G401.6 (cell line): Measurements from ENCODE around the gene SPSB3.

Source experiments
- FAIRE-seq: peaks from 2 replicates; lab custom pipeline; 2012; peaks lifted over from hg19 to GRCh38; lab: Jason Lieb, UNC

SPSB3 gene

DNA sequence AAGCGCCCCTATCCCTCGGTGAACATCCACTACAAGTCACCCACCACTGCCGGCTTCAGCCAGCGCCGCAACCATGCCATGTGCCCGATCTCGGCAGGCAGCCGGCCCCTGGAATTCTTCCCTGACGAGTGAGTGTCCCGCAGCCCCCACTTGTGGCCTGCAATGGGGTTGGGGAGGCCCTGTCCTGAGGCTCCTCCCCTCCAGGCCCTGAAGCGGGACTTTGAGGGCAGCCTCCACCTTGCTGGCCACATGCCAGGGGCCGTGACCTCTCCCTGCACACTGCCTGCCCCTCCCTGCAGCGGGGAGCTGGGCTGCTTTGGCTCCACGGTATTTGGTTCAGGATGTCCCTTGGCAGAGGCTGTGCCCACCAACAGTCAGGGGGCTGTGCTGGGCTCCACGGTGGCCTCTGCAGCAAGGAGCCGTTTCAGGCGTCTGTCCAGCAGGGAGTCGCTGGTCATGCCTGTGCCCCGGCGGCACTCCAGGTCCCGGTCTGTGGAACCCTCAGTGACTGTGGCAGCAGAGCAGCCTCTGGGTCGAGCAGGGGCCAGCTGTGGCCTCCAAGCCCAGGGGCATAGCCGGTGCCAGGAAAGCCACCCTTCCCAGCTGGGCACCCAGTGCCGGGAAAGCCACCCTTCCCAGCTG is 19.4 kb downstream of the SPSB3 start:
- no peak for FAIRE-seq

DNA sequence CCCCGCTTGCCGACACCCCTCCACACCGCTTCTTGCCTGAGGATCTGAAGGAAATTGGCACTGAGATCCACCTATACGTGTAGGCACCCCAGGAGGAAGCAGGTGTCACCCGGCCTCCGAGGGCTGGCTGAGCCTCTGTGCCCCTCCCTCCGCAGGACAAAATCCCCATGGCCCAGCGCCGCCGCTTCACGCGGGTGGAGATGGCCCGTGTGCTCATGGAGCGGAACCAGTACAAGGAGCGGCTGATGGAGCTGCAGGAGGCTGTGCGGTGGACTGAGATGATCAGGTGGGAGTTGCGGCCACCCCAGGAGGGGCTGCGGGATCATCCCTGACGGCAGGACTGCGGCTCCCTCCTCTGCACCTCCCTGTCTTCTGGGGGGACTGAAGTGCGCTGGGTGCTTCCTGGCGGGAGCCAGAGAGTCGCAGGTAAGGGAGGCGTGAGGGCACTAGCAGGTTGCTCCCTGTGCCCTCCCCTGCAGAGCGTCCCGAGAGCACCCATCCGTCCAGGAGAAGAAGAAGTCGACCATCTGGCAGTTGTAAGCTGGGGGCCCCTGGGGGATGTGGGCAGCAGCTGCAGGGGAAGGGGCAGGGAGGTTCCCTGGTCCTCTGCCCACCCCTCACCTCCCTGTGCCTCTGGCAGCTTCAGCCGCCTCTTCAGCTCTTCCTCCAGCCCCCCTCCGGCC is 20.0 kb downstream of the SPSB3 start:
- FAIRE-seq: no peak

DNA sequence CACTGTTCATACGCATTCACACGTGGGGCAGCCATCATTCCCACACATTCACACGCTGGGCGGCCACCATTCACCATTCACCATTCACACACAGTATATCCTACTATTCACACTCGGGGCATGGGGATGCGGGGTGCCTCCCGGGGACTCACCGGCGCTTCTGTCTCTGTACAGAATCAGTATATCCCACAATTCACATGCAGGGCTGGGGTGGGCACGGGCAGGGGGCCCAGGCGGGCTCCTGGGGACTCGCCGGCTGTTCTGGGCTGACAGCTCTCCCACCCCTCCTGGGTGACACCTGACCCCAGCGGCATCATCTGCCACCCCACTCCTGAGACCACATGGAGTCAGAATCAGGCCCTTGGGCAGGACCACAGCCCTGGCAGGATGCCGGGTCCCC is 20.6 kb downstream of the SPSB3 start:
- FAIRE-seq: no peak

DNA sequence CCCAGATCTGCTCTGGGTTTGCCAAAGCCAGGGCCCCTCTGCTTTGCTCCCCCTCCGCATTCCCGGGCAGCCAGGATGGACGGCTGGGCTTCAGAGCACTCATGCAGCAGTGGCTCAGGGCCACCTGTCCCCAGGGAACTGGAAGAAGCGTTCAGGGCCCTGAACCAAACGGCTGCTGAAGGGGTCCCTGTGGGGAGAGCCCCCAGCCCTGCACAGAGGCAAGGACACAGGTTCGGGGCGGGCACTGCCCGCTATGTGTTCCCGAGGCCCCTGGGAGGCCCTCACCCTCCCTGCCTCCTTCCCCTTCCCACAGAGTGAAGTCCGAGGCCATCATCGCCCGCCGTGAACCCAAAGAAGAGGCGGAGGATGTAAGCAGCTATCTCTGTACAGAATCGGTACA is 21.5 kb downstream of the SPSB3 start:
- no peak for FAIRE-seq

DNA sequence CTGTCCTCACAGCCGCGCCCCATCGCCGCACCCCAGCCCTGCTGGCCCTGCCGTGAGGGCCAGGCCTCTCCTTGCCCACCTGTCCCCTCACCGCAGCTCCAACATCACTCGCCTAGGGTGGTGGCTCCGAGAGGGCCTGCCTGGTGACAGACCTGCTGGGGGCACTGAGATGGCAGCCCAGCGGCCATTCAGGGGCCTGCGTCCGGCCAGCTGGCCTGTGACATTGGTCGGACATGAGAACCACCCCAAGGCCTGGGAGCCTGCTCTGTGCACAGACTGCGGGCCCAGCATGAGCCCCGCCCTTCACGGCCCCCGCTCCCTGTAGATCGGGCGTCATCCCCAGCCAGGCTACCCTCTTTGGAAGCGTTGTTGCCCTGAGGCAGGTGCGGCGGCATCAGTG is 22.9 kb downstream of the SPSB3 start:
- no peak for FAIRE-seq

DNA sequence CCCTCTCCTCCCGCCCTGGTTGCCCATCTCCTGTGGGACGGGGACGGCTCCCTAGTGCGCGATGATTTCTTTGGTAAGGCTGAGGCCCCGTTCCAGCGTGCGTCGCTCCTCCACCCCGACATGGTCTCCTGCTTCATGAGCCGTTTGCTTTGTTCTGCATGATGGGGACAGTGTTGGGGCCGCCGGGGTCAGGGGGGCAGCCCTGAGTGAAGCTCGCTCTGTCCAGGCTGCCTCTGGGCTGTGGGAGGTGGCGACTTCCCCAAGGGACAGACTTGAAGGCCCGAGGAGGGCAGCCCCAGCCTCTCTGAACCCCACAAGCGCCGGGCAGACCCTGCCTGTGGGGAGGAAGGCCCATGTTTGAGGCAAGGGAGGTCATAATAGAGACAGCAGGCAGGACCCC is 23.4 kb downstream of the SPSB3 start:
- FAIRE-seq: no peak

DNA sequence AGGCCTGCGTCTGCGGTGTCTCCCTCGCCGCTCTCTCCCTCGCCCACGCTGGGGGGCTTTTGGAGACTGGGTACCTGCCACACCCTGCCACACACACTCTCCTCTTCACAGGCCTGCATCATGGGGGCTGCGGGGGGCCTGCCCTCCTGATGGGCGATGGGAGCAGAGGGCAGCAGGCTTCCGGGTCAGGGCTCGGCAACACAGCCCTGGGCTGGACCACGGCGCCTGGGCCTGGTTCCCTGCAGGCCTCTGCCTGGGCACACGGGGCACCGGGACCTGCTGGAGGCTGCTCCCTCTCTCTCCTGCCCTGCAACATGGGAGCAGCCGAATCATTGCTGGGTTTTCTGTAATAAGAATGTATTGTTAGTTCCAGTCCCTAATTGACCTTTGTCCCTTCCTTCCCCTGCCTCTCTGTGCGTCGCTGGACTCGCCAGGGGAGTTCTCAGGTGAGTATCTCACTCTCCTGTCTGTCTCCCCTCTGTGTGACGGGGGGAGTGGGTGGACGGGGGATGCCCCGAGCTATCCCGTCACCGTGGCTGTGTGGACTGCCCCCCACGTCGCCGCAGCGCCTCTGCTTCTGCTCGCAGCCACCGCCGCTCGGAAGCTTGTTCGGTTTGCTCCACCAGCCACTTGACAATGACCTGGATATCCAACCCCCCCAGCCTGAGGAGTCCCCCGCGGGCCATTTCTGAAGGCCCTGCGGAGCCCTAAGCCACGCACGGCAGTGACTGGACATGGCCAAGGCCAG is 24.5 kb downstream of the SPSB3 start:
- no peak for FAIRE-seq

DNA sequence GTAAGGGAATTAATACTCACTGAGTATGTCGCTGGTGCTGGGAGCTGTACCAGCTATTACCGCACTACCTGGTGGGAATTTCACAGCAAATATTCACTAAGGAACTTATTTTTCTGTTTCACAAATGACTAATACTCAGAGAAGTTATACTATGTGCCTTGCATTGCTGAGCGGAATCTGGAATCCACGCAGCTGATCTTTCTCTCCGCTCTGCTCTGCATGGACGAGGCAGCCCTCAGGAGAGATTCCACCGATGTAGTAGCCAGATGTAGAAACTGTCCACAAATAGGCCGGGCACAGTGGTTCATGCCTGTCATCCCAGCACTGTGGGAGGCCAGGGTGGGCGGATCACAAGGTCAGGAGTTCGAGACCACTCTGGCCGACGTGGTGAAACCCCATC is 28.2 kb downstream of the SPSB3 start:
- FAIRE-seq: no peak

DNA sequence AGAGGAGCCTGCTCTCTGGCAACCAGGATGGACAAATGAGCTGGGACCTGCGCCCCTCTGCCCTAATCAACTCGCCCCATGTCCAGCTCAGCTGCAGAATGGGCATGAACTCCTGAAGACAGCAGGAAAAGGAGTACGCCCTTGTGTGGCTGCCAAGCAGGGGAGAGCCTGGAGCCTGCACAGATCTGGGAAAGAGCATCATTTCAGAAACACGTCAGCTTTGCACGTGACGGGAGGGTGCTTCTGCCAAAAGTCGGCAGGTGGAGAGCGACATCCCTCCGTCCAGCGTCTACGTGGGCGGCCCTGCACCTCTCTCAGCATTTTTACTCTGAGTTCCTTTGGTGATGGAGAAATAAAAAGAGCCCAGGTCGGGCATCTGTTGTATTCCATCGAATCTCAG is 29.5 kb downstream of the SPSB3 start:
- FAIRE-seq: no peak

DNA sequence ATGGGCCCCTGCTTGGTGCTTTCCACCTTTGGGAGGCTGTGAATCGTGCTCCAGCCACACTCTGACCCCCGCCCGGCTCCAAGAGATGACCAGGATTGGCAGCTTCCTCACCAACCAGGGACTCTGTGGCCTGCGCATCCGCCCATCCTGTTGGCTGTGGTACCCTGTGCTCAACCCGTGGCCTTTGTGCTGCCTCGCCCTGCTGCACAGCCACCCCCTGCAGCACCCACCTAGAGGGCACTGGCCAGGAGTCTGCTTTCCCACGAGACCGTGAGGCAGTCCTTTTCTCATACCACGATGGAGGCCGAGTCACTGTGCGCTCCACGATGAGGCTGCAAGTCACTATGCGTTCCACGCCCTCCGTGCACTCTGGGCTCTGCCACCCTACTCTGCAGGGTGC is 30.4 kb downstream of the SPSB3 start:
- no peak for FAIRE-seq

DNA sequence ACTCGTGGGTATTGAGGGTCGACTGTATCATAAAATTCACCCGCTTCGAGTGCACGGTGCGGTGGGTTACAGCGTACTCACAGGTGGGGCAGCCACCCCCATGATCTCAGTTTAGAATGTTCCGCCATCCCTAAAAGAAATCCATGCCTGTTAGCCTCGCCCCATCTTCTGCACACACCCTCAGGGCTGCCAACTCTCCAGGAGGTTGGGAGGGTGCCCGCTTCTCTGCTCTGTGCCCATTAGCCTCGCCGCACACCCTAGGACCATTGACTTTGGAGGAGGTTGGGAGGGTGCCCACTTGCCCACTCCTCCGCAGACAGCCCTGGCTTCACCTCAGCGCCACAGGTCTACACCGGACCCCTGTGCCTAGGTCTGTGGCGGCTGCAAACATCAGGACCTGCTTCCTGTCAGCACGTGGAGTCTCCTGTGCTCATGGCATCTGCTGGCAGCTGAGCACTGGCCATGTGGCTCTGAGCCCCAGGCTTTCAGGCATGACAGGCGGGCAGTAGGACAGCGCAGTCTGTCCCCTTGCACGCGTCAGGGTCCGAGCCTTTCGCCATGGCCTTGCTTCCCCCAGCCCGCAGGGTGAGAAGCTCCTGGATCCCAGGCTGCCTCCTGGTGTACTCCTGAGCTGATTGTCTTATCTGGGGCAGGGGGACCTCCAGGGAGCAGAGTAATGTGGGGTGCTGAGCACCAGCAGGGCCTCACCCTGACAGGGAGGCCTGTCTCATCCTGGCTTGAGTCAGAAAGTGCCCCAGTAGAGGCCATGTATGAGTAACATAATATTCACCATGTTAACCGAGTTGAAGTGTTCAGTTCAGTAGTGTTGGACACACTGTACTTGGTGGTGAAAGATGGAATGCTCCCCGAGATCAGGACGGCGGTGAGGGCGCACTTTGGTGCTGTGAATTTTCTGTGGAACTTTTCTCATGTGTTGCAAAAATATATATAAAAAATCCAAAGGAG is 32.9 kb downstream of the SPSB3 start:
- no peak for FAIRE-seq

DNA sequence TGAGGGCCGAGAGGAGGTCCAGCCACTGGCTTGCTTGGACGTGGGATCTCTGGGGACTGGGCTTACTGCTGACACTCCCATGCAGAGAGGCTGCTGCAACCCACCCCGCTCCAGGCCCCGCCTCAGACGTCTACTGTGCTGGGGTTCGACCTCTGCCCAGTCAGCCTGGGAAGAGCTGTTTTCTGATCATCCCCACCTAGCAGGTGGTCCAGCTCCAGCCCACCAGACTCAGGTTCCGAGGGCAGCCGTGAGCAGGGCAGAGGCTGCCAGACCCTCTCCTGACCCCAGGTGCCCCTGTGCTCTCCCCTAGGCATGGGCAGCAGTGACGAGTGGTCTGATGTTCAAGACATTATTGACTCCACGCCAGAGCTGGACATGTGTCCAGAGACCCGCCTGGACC is 34.4 kb downstream of the SPSB3 start:
- no peak for FAIRE-seq

DNA sequence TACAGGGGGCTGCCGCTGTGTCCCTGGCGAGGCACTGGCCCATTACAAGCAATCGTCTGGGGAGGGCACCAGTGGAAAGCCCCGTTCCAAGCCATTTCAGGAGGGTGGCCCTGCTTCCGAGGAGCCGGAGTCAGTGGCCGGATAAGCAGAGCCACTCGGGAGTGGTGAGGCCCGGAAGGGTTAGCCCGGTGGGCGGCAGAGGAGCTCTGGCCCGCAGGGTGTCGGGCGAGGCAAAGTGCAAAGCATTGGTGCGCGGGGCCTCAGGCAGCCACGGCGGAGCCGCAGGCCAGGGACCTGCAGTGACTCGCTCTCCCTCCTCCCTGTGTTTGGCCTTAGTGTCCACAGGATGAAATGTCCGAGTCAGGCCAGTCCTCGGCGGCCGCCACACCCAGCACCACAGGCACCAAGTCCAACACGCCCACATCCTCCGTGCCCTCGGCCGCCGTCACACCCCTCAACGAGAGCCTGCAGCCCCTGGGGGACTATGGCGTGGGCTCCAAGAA is 35.6 kb downstream of the SPSB3 start:
- no peak for FAIRE-seq

DNA sequence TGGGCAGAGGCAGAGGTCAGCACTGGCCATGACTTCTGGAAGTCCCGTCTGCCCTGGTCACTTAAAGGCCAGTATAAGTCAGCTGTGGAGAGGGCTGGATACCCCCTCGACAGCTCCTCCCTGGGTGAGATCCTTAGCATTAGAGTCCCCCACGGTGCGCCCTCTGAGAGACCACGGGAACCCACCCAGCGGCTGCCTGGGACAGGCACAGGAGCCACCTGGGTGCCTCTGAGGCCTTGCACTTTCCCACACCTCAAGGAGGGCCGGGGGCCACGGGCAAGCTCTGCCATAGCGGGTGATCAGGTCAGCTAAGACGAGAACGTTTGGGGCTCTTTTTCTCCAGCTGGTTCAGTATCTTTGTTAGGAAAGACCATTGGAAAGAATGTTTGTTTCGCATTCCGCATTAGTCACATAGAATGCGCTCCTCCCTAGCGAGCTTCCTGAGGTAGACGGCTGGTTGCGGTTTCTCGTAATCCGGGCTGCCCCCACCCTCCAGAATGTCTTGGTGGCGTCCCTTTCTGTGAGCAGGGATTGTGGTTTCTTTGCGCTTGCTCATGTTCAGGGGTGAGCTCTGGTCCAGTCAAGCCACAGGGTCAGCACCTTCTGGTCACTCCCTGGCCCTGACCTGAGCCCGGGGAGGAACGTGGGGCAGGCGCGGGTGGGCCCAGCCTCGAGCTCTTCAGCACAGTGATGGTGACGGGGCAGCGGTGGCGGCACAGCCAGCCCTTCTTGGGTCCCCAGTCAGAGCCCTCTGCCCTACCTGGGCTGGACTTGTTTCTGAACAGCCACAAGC is 36.3 kb downstream of the SPSB3 start:
- no peak for FAIRE-seq

DNA sequence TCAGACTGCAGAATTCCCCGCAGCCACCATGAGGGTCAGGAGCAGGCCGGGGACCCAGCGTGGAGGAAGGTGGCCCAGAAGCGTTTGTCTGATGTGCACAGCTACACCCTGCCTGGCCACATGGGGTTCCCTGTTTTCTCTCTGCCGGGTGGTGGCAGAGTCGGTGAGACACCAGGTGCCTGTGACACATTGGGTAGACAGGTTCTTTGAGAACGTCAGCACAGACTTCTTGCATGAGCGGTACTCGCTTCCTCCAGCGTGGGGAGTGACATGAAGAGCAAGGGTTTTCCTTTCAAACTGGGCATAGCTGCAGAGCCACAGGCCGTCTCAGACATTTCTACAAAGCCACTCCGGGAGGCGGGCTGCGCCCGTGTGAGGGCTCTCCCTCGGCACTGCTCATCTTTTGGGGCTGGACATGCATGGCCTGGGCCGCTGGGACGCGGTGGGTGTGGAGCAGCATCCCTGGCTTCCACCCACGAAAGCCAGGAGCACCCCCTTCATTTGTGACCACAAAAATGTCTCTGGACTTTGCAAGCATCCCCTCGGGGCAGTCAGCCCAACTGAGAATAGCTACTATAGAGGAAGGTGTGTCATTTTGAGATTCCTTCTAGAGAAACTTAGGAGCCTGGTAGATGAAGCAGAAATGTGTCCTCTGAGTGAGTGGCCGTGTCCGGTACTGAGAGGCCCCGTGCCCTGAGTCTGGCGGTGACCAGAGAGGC is 37.0 kb downstream of the SPSB3 start:
- FAIRE-seq: no peak

DNA sequence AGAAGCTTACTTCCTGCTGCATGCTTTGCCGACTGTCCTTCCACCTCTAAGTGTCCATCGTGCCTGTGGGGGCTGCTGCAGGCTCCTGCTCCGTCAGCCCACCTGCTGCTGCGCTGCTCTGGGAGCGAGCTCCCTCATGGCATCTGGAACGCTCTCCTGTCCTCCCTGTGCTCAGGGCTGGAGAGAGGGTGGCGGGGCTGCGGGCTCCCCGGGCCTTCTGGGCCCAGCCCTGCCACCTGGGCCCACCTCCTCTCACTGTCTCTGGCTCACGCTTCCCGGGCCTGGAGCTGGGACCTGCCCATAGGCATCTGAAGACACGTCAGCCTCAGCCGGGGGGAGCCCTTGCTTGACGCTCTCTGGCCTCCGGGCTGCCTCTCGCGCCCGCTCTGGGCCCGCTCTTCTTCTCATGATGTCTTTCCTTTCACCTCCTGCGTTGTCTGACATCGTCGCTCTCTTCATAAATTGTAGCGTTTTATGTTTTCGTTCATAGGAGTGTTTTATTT is 38.0 kb downstream of the SPSB3 start:
- FAIRE-seq: no peak

DNA sequence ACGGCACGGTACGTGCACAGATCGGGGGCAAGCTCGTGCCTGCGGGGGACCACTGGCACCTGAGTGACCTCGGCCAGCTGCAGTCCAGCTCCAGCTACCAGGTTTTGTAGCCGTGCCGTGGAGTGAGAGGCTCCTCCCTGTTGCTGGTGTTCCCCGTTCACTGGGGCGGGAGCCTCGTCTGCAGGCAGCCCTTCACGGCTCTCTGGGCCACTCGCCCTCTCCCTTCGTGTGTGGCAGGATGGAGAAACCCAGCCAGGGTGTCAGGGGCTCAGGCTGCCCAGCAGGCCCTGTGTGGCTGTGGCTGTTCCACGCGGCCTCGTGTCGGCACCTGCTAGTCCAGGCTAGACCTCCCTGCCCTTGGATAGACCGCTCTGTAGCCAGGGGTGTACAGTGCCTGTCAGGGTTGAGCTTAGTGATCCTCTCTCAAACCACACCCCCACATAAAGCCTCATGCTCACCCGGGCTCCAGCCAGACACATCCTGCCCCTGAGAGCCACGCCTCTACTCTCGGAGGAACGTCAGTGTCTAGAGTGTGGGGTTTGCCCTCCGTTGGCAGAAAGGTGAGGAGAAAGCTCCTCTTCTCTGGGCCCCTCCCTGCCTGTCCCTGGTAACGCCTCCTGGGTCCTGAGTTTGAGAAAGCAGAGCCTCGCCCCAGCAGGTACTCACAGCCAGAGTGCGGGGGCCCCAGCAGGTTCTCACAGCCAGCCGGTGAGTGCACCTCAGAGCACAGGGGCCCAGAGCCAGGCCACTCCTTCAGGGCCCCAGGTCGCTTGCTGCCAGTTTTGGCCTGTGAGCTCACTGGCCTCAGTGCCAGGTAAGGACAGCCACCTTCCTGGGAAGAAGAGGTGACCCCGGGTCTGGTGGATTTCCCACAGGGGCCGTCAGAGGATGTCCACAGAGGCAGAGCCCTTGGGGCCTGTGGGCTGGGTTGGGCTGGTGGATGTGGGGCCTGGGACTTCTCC is 38.7 kb downstream of the SPSB3 start:
- FAIRE-seq: no peak

DNA sequence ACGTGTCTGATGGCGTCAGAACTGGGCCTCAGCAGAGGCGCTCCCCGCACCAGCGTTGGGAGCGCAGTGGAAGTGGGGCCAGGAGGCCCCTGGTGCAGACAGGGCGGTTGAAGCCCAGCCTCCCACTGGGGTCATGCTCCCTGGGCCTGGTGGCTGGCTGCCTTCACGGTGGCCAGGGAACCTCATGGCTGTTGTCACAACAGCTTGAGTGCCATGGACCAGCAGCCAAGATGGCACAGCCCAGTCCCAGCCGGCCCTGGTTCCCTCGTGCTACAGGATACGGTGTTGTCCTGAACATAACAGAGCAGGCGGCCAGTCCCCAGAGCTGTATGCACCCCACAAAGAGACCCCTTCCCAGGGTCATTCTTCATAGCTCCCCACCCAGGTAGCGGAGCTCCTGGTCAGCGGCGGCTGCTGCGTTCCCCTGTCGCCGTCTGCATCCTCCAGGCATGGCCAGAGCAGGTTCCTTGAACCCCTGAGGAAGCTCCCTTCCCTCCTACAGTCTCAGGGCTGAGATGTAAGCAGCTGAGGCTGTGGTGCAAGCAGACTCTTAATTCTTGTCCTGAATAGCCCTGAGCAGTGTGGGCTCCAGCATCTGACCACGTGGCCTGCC is 40.7 kb downstream of the SPSB3 start:
- no peak for FAIRE-seq
